Endothelial cell of umbilical vein (primary cell): ENCODE results near the gene ZMYM4. TPM values are rescaled to one million over a fixed set of nuclear protein-coding genes. Genes with fewer than 3 reads are reported as not detected.

ENCODE experiments used
- BruUV-seq: library from RNA; stranded (reverse); fragments of 400-500 nt; replicated peaks from 2 replicates; lab custom pipeline; 2021; lab: Mats Ljungman, UMichigan
- CTCF ChIA-PET: fragments of 300-600, 350-600 bp; sonication (Branson Sonifier 250); formaldehyde crosslinking; loops from one replicate; lab custom pipeline; 2021; ENCODE audit warnings: antibody characterized with exemption, inconsistent platforms; lab: Charles Lee
- POLR2A ChIA-PET: fragments of 300-600, 350-600 bp; sonication (Branson Sonifier 250); formaldehyde crosslinking; loops from one replicate; lab custom pipeline; 2021; ENCODE audit warnings: antibody characterized with exemption, inconsistent platforms; lab: Charles Lee
- DNase-seq: peaks from one replicate; pipeline ENCODE4 v3.0.0-alpha.2; 2011; ENCODE audit warnings: low read depth, low spot score
- FAIRE-seq: peaks from 2 replicates; lab custom pipeline; 2011; peaks lifted over from hg19 to GRCh38; lab: Jason Lieb, UNC
- H2AFZ ChIP-seq: 2 replicates; pipeline ENCODE4 v1.6.0; 2012; ENCODE audit warnings: low read depth, low read length, control low read depth, inconsistent platforms
- H3K27ac ChIP-seq: 2 replicates; pipeline ENCODE4 v1.5.1; 2011; ENCODE audit warnings: low read depth, mild to moderate bottlenecking, control low read depth, low read length, moderate library complexity; ENCODE audit not compliant: insufficient read depth
- H3K27me3 ChIP-seq, 2 experiments: 2 replicates each; pipeline versions ENCODE4 v1.6.0 to v1.6.1; 2011; ENCODE audit warnings: low read length in 2 of 2, mixed read lengths in 1 of 2; ENCODE audit not compliant: control insufficient read depth in 2 of 2, insufficient read depth in 2 of 2
- H3K36me3 ChIP-seq, 2 experiments: 2 replicates in 1 of 2; 3 replicates in 1 of 2; pipeline ENCODE4 v1.5.1; 2011; ENCODE audit warnings: low read length in 2 of 2, mild to moderate bottlenecking in 1 of 2, moderate library complexity in 1 of 2; ENCODE audit not compliant: control insufficient read depth in 2 of 2, insufficient read depth in 2 of 2; ENCODE audit errors: extremely low read depth in 1 of 2
- H3K4me1 ChIP-seq: 3 replicates; pipeline ENCODE4 v1.5.1; 2011; ENCODE audit warnings: mild to moderate bottlenecking, low read length; ENCODE audit not compliant: control insufficient read depth, insufficient read depth; ENCODE audit errors: extremely low read depth
- H3K4me2 ChIP-seq: 2 replicates; pipeline ENCODE4 v1.6.1; 2011; ENCODE audit warnings: low read length, control low read depth, mixed read lengths; ENCODE audit not compliant: insufficient read depth
- H3K4me3 ChIP-seq, 3 experiments: fragments of 200-600 bp in 1 of 3; sonication (generic), shearing (Covaris generic) in 1 of 3; replicated peaks in 1 of 3; 2 replicates each; pipeline ENCODE4 v1.5.1; 2011 to 2016; ENCODE audit warnings: control low read depth in 3 of 3, low read length in 3 of 3, mild to moderate bottlenecking in 2 of 3, inconsistent platforms in 1 of 3, low read depth in 1 of 3, moderate library complexity in 1 of 3; ENCODE audit not compliant: insufficient read depth in 1 of 3
- H3K79me2 ChIP-seq: 2 replicates; pipeline ENCODE4 v1.6.0; 2012; ENCODE audit warnings: low read length, inconsistent platforms; ENCODE audit not compliant: control insufficient read depth, insufficient read depth
- H3K9ac ChIP-seq: replicated peaks from 2 replicates; pipeline ENCODE3; 2011; ENCODE audit warnings: low read length, control low read depth; ENCODE audit not compliant: insufficient read depth; ENCODE audit errors: extremely low read depth
- H3K9me1 ChIP-seq: replicated peaks from 3 replicates; pipeline ENCODE4 v1.6.0; 2011; ENCODE audit warnings: mild to moderate bottlenecking, low read length; ENCODE audit not compliant: control insufficient read depth, insufficient read depth; ENCODE audit errors: extremely low read depth
- H3K9me3 ChIP-seq: replicated peaks from 2 replicates; pipeline ENCODE4 v1.5.1; 2012; ENCODE audit warnings: low read length, inconsistent platforms; ENCODE audit not compliant: control insufficient read depth, insufficient read depth
- H4K20me1 ChIP-seq: replicated peaks from 2 replicates; pipeline ENCODE3; 2011; ENCODE audit warnings: mild to moderate bottlenecking, low read length; ENCODE audit not compliant: control insufficient read depth, insufficient read depth; ENCODE audit errors: extremely low read depth
- CTCF ChIP-seq, 2 donors: IDR thresholded peaks; 1 replicate in 1 of 2; 2 replicates in 1 of 2; pipeline ENCODE4 v1.5.1; 2011; ENCODE audit warnings: low read length in 2 of 2, mild to moderate bottlenecking in 2 of 2, moderate library complexity in 2 of 2, control low read depth in 1 of 2, inconsistent platforms in 1 of 2, low read depth in 1 of 2; ENCODE audit not compliant: insufficient read depth in 1 of 2; ENCODE audit errors: extremely low read depth in 1 of 2
- EZH2 ChIP-seq: IDR thresholded peaks from 2 replicates; pipeline ENCODE4 v1.6.1; 2012; ENCODE audit warnings: borderline replicate concordance, low read depth, mild to moderate bottlenecking, moderate library complexity, low read length, inconsistent platforms; ENCODE audit not compliant: severe bottlenecking
- FOS ChIP-seq: IDR thresholded peaks from 2 replicates; pipeline ENCODE4 v1.6.1; 2011; ENCODE audit warnings: mild to moderate bottlenecking, low read length, moderate library complexity, borderline replicate concordance; ENCODE audit not compliant: insufficient read depth
- GATA2 ChIP-seq: IDR thresholded peaks from 2 replicates; pipeline ENCODE4 v1.7.0; 2011; ENCODE audit warnings: low read depth, mild to moderate bottlenecking, moderate library complexity, mixed read lengths, low read length; ENCODE audit not compliant: insufficient read length, insufficient read depth
- JUN ChIP-seq: IDR thresholded peaks from 2 replicates; pipeline ENCODE4 v1.6.1; 2011; ENCODE audit warnings: borderline replicate concordance, low read depth; ENCODE audit not compliant: insufficient read length, insufficient read depth
- MAX ChIP-seq: IDR thresholded peaks from 2 replicates; pipeline ENCODE4 v1.6.1; 2011; ENCODE audit not compliant: insufficient read depth, insufficient read length
- POLR2A ChIP-seq: IDR thresholded peaks from 2 replicates; pipeline ENCODE4 v1.6.1; 2012; ENCODE audit warnings: low read depth, mild to moderate bottlenecking, control low read depth, low read length
- dilution Hi-C: fragments of 300-500 bp; cut with MboI; formaldehyde crosslinking; loops from one replicate; pipeline ENCODE4 v1.15.0; 2019; ENCODE audit warnings: low sequenced_read_pairs; ENCODE audit not compliant: extremely low pct_ligation_motif_present
- intact Hi-C: fragments of 100-400 bp; cut with micrococcal nuclease; formaldehyde crosslinking; loops from one replicate; pipeline ENCODE4 v1.10.0; 2022
- polyA plus RNA-seq, 4 experiments: library from polyadenylated mRNA; depleted of rRNA in 3 of 4; stranded (reverse) in 3 of 4; unstranded in 1 of 4; fragments of >200 nt; gene quantifications; 2 replicates each; pipeline versions ENCODE4 v1.2.1 to v1.2.3, GENCODE V29; 2011 to 2012; ENCODE audit warnings: missing spikeins in 1 of 4
- total RNA-seq: library from RNA; stranded (reverse); gene quantifications from 2 replicates; pipeline ENCODE4 v1.2.3, GENCODE V29; 2021

Gene ZMYM4
- total and polyA plus RNA-seq, 2 donors (not counting 3 experiments of a cell fraction or from before 2014, with no cell fraction given), result 15.3 to 65.0 TPM

GRCh38 chr1:35426097-35426586 is 157.6 kb downstream of the ZMYM4 start:
- Histone ChIP-seq H3K27me3 (no peaks in the 10 kb centered on the region), H3K79me2 (no peaks in the 10 kb centered on the region), H3K27ac (no peak overlapping the region), H3K9ac (no peak overlapping the region), H3K9me1 (no peaks in the 10 kb centered on the region), H2AFZ (no peak overlapping the region), H3K4me3 (no peak overlapping the region), H3K4me2 (peak overlapping the region; percentile 44), H3K36me3 (peaks cover 0 to 2% of the 10 kb centered on the region in 2 experiments), H3K9me3 (no peaks in the 10 kb centered on the region), H3K4me1 (peaks cover 9% of the 10 kb centered on the region), H4K20me1 (no peaks in the 10 kb centered on the region)
- BruUV-seq, result no TSS peak
- peak; percentile 60 for DNase-seq
- POLR2A ChIA-PET, result no interaction called here
- TF ChIP-seq MAX, result no peak
- TF ChIP-seq JUN, result no peak
- TF ChIP-seq CTCF (IDR thresholded peaks at IDR 0.05; ENCODE audit: extremely low read depth in 1 of 2, insufficient read depth in 1 of 2, low read depth in 1 of 2, low read length in 2 of 2), result no peak
- no peak for TF ChIP-seq EZH2
- no peak for TF ChIP-seq FOS
- no peak for TF ChIP-seq GATA2
- TF ChIP-seq POLR2A, result no peak
- intact Hi-C loops, result no loop called here
- CTCF ChIA-PET, result no interaction called here
- FAIRE-seq, result no peak
- dilution Hi-C loops, result no loop called here
